ENCODE data around the gene ZNF670.
"Not testable (repeated sequence)": the region's sequence is repeated elsewhere in the genome, so short reads cannot be mapped to it uniquely, and the experiment has no call there.

ZNF670 gene

GRCh38 chr1:247078258-247079140, at the start of gene ZNF670:
Gene ZNF670 (minus strand): TSS chr1:247078811. CDS start chr1:247078596, 215 bp downstream.
- peak; percentile 78 for DNase-seq (ENCODE audit: low spot score)

GRCh38 chr1:247127519-247128282, 49.1 kb upstream of the ZNF670 start:
- not testable (repeated sequence) for DNase-seq (ENCODE audit: low spot score)

DNA sequence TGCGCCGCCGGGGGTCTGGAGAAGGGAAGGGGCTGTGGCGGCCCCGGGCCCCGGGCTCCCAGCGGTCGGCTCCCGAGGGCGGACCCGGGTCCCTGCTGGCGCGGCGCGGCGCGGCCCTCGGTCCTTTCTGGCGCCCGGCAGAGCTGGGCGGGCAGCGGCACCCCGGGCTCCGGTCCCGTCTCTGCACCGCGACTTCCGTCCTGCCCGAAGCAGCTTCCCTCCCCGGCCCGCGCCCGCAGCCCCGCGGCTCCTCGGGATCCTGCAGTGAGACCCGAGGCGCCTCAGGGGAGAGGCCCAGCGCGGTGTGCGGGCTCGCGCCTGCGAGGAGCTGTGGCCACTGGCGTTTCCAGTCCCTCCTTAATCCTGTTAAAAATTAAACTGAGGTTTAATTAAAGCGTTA, 48.0 kb upstream of the ZNF670 start:
- not testable (repeated sequence) for DNase-seq (ENCODE audit: low spot score)

GRCh38 chr1:247126166-247126565, 47.6 kb upstream of the ZNF670 start:
- not testable (repeated sequence) for DNase-seq (ENCODE audit: low spot score)

DNA sequence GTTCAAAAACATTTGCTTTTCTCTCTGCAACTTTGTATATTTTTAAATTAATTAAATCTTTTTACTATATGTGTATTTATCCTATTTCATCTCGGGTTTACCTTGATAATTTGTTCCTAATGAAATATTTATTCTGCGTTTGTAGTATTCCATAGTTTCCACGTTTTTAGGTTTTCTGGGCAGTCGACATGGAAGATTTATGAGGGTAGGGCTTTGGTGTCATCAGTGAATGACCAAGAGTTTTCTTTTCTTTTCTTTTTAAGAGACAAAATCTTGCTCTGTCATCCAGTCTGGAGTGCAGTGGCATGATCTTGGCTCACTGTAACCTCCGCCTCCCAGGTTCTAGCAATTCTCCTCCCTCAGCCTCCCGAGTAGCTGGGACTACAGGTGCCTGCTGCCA, 42.8 kb upstream of the ZNF670 start:
- DNase-seq (ENCODE audit: low spot score): no peak

- DNase-seq (ENCODE audit: low spot score): not testable (repeated sequence)
These were observed 41.7 kb upstream of the ZNF670 start for GRCh38 chr1:247120408-247120668.

DNA sequence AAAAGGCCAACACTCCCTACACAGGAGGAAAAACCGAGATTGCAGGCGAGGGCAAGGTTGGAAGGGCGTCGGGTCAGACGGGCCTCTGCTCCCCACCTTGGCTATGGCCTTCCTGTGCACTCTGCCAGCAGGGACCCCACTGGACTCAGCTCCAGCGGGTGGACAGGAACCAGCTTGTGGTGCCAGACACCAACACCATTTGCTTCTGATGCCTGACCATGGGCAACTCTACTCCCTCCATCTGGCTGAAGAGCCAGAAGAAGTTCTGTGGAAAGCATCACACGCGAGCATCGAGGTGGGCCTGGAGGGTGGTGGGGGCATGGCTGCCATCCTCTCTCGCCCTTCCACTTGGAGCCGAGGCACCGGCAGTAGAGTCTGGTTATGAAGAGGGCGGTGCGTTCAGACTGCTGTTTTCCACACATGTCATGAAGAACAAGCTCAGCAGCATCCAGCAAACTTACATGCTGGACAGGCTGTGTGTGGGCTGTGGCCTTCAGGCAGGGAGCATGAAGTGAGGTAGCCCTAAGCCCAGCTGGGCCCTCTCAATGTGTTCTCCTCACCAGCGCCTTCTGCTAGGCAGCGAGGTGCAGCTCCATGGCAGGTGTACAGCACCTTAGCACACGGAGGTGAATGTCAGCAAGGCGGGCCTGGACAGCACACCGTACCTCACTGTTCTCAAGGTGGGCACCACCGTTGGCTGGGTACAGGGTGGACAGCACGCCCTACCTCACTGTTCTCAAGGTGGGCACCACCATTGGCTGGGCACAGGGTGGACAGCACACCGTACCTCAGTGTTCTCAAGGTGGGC, 41.2 kb upstream of the ZNF670 start:
- DNase-seq (ENCODE audit: low spot score): no peak

- DNase-seq (ENCODE audit: low spot score): no peak
These were observed 40.4 kb upstream of the ZNF670 start for GRCh38 chr1:247118946-247119446.

GRCh38 chr1:247115545-247115944, 36.9 kb upstream of the ZNF670 start:
- no peak for DNase-seq (ENCODE audit: low spot score)

GRCh38 chr1:247115141-247115510, 36.5 kb upstream of the ZNF670 start:
- no peak for DNase-seq (ENCODE audit: low spot score)

GRCh38 chr1:247114351-247115140, 35.9 kb upstream of the ZNF670 start:
- no peak for DNase-seq (ENCODE audit: low spot score)

GRCh38 chr1:247113733-247114271, 35.2 kb upstream of the ZNF670 start:
- no peak for DNase-seq (ENCODE audit: low spot score)

DNA sequence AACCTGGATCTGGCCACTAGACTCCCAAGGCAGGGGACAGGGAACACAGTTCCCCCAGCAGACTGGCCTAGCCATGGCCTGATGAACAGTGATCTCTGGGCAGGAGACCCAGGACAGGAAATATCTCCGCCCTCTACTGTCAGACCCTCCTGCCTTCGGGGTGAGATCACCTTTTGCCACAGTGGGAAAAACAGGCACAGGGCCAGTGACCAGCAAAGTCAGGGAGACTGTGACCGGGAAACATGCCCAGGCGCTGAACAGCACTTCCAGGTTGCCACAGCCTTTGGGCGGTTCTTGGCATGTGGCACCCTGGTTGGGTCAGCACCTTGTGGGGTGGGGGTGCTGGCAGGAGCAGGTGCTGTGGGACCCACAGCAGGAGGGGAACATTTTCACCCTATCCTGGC, 34.5 kb upstream of the ZNF670 start:
- no peak for DNase-seq (ENCODE audit: low spot score)

DNA sequence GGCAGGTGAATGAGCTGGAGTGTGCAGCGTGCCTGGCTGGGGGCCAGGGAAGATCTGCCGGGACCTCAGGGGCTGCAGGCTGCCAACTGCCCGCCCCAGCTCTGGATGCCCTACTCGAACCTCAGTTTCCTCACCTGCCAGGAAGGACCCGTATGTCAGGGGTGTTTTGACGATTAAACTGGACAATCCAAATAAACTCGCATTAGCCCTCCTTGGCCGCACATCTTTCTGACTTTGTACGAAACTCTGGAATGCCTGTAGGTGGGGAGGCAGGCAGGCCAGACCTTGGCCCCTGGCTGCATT, 33.8 kb upstream of the ZNF670 start:
- no peak for DNase-seq (ENCODE audit: low spot score)

GRCh38 chr1:247111700-247112478, 33.3 kb upstream of the ZNF670 start:
- DNase-seq (ENCODE audit: low spot score): no peak

DNA sequence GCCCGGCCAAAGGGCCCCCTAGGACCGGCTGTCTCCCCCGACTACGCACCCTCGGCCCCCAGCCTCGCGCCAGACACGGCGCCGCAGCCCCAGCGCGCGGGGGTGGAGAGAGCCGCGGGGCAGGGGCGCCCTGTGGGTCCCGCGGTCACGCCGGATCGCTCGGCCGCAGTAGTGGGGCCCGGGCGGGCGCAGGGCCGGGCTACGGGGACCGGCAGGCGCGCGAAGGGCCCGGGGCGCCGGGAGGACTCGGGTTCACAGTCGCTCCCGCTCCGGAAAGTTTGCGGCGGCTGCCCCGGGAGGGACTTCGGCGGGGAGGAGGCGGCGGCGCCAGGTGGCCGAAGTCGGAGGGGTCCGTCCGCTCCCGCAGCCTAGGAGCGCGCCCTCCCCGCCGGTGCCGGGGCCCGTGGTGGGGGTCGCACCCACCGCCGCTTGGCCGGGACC, 32.7 kb upstream of the ZNF670 start:
- DNase-seq (ENCODE audit: low spot score): no peak

DNA sequence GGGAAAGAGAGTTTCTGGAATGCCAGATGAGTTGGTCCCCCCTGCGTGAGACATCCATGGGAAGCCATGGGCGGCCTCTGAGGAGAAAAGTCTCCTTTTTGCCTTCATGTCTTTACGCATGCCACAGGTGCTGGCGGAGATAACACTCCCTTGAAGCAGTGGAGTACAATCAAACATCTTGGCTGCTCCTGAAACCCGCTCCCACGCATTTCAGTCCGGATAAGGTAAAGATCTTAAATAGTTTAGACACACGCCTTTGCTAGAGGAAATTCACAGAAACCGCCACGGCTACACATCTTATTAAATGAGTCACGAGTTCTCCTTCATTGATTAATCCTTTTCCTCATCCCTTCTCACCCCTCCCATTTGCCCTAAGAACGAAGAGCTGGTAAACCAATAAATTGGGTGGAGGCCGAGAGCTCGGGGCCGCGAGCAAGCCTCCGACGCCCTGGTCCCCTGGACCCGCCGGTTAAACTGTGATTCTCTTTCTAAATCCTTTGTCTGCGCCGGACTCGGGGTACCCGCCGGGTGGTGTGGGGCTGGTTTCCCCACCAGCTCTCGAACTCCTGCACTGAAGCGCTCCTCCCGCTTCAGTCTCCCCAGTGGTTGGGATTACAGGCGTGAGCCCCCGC, 32.1 kb upstream of the ZNF670 start:
- DNase-seq (ENCODE audit: low spot score): peak; percentile 12

DNA sequence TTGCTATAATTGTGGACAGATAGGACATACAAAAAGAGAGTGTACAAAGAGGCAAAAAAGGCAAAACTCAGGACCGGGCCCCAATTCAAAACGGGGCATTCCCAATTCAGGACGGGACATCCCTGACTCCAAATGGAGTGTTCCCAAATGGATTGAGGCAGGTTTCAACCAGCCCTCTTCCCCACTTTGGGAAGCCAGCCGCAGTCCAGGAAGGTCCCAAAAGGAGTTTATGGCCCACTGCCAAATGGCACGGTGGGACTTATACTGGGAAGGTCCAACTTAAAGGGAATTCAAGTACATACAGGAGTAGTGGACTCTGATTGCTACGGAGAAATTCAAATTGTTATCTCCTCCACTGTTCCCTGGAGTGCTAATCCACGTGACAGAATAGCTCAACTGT, 29.1 kb upstream of the ZNF670 start:
- DNase-seq (ENCODE audit: low spot score): no peak

DNA sequence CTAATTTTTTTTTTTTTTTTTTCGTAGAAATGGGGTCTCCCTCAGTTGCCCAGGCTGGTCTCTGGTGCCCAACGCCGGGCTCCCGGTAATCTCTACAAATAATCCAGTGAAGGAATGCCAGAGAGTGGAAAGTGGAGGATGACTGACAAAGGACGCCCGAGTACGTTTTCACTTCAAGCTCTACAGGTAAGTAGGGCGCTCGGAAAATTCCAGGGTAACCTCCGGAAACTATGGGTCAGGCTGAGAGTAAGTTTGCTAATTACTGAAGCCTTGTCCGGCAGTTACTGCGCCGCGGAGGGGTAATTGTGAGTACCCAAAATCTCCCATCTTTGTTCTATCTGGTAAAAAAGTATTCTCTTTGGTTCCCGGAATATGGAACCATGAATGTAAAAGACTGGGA, 27.4 kb upstream of the ZNF670 start:
- DNase-seq (ENCODE audit: low spot score): no peak

- no peak for DNase-seq (ENCODE audit: low spot score)
These were observed 26.4 kb upstream of the ZNF670 start for GRCh38 chr1:247104965-247105364.

Data from CD4-positive, alpha-beta T cell treated with Interleukin-15 for 4 hours (primary cell).